H1 (cell line): ENCODE measurements around the gene GRB14.

ENCODE experiments used
- CHD2 ChIP-seq: IDR thresholded peaks from 2 replicates; pipeline ENCODE4 v1.6.1; 2012; ENCODE audit warnings: low read length, improper control_type of control experiment
- CREB1 ChIP-seq: IDR thresholded peaks from 2 replicates; pipeline ENCODE4 v1.6.1; 2012; ENCODE audit warnings: inconsistent platforms
- CTCF ChIP-seq, 3 experiments: IDR thresholded peaks; 1 replicate in 2 of 3; 2 replicates in 1 of 3; pipeline versions ENCODE4 v1.5.1 to v1.6.1; 2011; ENCODE audit warnings: low read length in 3 of 3, mild to moderate bottlenecking in 3 of 3, inconsistent platforms in 2 of 3, low read depth in 1 of 3, moderate library complexity in 1 of 3; ENCODE audit not compliant: insufficient read depth in 1 of 3; ENCODE audit errors: control extremely low read depth in 1 of 3
- EZH2 ChIP-seq: fragments of 200-600 bp; sonication (generic); IDR thresholded peaks from 2 replicates; pipeline ENCODE4 v1.7.1; 2012; ENCODE audit warnings: low read depth, mild to moderate bottlenecking, moderate library complexity, low read length, inconsistent platforms; ENCODE audit not compliant: severe bottlenecking
- GABPA ChIP-seq: IDR thresholded peaks from 2 replicates; pipeline ENCODE4 v1.6.1; 2011; ENCODE audit warnings: mild to moderate bottlenecking, low read length, moderate library complexity, borderline replicate concordance; ENCODE audit not compliant: insufficient read depth
- MAFK ChIP-seq: IDR thresholded peaks from 2 replicates; pipeline ENCODE4 v1.6.1; 2012; ENCODE audit warnings: low read depth, mild to moderate bottlenecking, improper control_type of control experiment, low read length
- RAD21 ChIP-seq, 2 experiments: IDR thresholded peaks in 1 of 2; conservative IDR thresholded peaks in 1 of 2; 2 replicates each; pipeline ENCODE4 v1.6.1; 2011; ENCODE audit warnings: low read depth in 2 of 2, low read length in 2 of 2, improper control_type of control experiment in 1 of 2, inconsistent platforms in 1 of 2, mild to moderate bottlenecking in 1 of 2, moderate library complexity in 1 of 2

GRCh38 chr2:164457271-164457670 lies 164.0 kb downstream of the GRB14 start:
- TF ChIP-seq EZH2 (no peak), GABPA (no peak), RAD21 (IDR thresholded peaks at IDR 0.05 in 1 of 2, conservative IDR thresholded peaks at IDR 0.05 in 1 of 2; ENCODE audit: low read depth in 2 of 2, low read length in 2 of 2) (no peak), CREB1 (no peak), CHD2 (no peak), CTCF (IDR thresholded peaks at IDR 0.05; ENCODE audit: control extremely low read depth in 1 of 3, insufficient read depth in 1 of 3, low read depth in 1 of 3, low read length in 3 of 3) (no peak), MAFK (no peak)
